ENCODE results near the gene AMER2.
"Not testable (repeated sequence)": the region's sequence is repeated elsewhere in the genome, so short reads cannot be mapped to it uniquely, and the experiment has no call there.

AMER2 gene

GRCh38 chr13:25186187-25186586 is 14.1 kb upstream of the AMER2 start:
- H3K4me3 ChIP-seq (ENCODE audit: low read depth, low read length) = no peak overlapping the region

GRCh38 chr13:25181597-25181996 is 9.5 kb upstream of the AMER2 start:
- H3K4me3 ChIP-seq (ENCODE audit: low read depth, low read length) = no peak overlapping the region

GRCh38 chr13:25180775-25181537 is 8.9 kb upstream of the AMER2 start:
- no peak overlapping the region for H3K4me3 ChIP-seq (ENCODE audit: low read depth, low read length)

GRCh38 chr13:25179832-25180774 is 8.0 kb upstream of the AMER2 start:
- no peak overlapping the region for H3K4me3 ChIP-seq (ENCODE audit: low read depth, low read length)

GRCh38 chr13:25179011-25179410 is 6.9 kb upstream of the AMER2 start:
- no peak overlapping the region for H3K4me3 ChIP-seq (ENCODE audit: low read depth, low read length)

- no peak overlapping the region for H3K4me3 ChIP-seq (ENCODE audit: low read depth, low read length)
Measured at GRCh38 chr13:25178070-25178469, 6.0 kb upstream of the AMER2 start.

- H3K4me3 ChIP-seq (ENCODE audit: low read depth, low read length) = no peak overlapping the region
Measured at GRCh38 chr13:25177636-25178035, 5.5 kb upstream of the AMER2 start.

- no peak overlapping the region for H3K4me3 ChIP-seq (ENCODE audit: low read depth, low read length)
Measured at GRCh38 chr13:25177012-25177411, 4.9 kb upstream of the AMER2 start.

- no peak overlapping the region for H3K4me3 ChIP-seq (ENCODE audit: low read depth, low read length)
Measured at GRCh38 chr13:25175431-25175830, 3.3 kb upstream of the AMER2 start.

GRCh38 chr13:25175026-25175425 is 2.9 kb upstream of the AMER2 start:
- no peak overlapping the region for H3K4me3 ChIP-seq (ENCODE audit: low read depth, low read length)

GRCh38 chr13:25174304-25174703 is 2.2 kb upstream of the AMER2 start:
- no peak overlapping the region for H3K4me3 ChIP-seq (ENCODE audit: low read depth, low read length)

- H3K4me3 ChIP-seq (ENCODE audit: low read depth, low read length) = no peak overlapping the region
Measured at GRCh38 chr13:25172303-25172630, 179 bp upstream of the AMER2 start.

- H3K4me3 ChIP-seq (ENCODE audit: low read depth, low read length) = peak overlapping the region; percentile 44
Measured at GRCh38 chr13:25171170-25171516, 945 bp downstream of the AMER2 start.

GRCh38 chr13:25170554-25171111 is 1.5 kb downstream of the AMER2 start:
- H3K4me3 ChIP-seq (ENCODE audit: low read depth, low read length) = peak overlapping the region; percentile 44

GRCh38 chr13:25169951-25170553 is 2.0 kb downstream of the AMER2 start:
- peak overlapping the region; percentile 44 for H3K4me3 ChIP-seq (ENCODE audit: low read depth, low read length)

GRCh38 chr13:25169356-25169755 is 2.7 kb downstream of the AMER2 start:
- no peak overlapping the region for H3K4me3 ChIP-seq (ENCODE audit: low read depth, low read length)

GRCh38 chr13:25168790-25169189 is 3.3 kb downstream of the AMER2 start:
- H3K4me3 ChIP-seq (ENCODE audit: low read depth, low read length) = no peak overlapping the region

- H3K4me3 ChIP-seq (ENCODE audit: low read depth, low read length) = no peak overlapping the region
Measured at GRCh38 chr13:25167382-25168174, 4.5 kb downstream of the AMER2 start.

GRCh38 chr13:25166306-25166705 is 5.8 kb downstream of the AMER2 start:
- H3K4me3 ChIP-seq (ENCODE audit: low read depth, low read length) = no peak overlapping the region

GRCh38 chr13:25165663-25166062 is 6.4 kb downstream of the AMER2 start:
- no peak overlapping the region for H3K4me3 ChIP-seq (ENCODE audit: low read depth, low read length)

GRCh38 chr13:25165163-25165562 is 6.9 kb downstream of the AMER2 start:
- not testable (repeated sequence) for H3K4me3 ChIP-seq (ENCODE audit: low read depth, low read length)
